22Rv1 (cell line): ENCODE measurements around the gene SLC13A2.

Source experiments
- CTCF ChIP-seq: fragments of 450-650 bp; IDR thresholded peaks from 2 replicates; pipeline ENCODE4 v1.5.1; 2017; ENCODE audit warnings: mild to moderate bottlenecking
- ZFX ChIP-seq: fragments of 450-650 bp; IDR thresholded peaks from 2 replicates; pipeline ENCODE4 v1.6.1; 2017; ENCODE audit warnings: antibody characterized with exemption, borderline replicate concordance

- TF ChIP-seq CTCF (no peak), ZFX (no peak)
Observed at GRCh38 chr17:28488533-28489276, 15.3 kb downstream of the SLC13A2 start.
